ENCODE results near the gene RAB11B. TPM values are rescaled to one million over a fixed set of nuclear protein-coding genes. Genes with fewer than 3 reads are reported as not detected.
"Not testable (repeated sequence)": the region's sequence is repeated elsewhere in the genome, so short reads cannot be mapped to it uniquely, and the experiment has no call there.

Gene RAB11B
- total RNA-seq: 46.3 and 71.9 TPM in 2 replicates

DNA sequence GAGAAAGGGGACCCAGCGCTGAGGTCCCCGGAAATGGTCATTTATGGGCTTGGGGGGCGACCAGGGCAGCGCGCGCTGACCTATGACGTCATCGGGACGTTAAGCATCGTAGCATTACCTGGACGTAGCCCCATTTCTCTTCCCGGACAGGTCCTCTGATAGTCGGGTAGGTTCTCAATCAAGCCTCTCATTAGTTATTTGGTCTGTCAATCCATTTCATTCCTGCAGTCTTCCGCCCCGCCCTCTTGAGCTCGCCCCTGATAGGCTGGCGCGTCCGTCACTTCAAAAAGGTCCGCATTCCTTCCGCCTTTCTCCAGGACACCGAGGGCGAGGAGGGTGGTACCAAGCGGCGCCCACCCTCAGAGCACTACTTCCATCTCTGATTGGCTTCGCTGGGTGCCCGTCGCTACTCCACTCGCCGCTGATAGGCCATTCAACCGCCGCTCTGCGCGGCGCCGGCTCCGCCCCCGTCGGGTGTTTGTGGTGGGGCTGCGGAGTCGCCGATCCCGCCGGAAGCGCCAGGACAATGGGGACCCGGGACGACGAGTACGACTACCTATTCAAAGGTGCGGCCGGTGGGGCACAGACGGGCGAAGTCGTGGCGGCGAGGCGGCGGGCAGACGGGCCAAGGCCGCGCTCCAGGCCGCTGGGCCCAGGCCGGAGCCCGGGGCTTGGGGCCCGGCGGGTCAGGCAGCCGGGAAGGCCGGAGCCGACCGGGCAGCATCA lies at the start of gene RAB11B:
Gene RAB11B (plus strand): TSS at position 470 of the 726 bp plus-strand sequence. CDS start 57 bp downstream, at position 527.
- peak; percentile 98 for DNase-seq (ENCODE audit: extremely low read depth, low read depth, low spot score)

DNA sequence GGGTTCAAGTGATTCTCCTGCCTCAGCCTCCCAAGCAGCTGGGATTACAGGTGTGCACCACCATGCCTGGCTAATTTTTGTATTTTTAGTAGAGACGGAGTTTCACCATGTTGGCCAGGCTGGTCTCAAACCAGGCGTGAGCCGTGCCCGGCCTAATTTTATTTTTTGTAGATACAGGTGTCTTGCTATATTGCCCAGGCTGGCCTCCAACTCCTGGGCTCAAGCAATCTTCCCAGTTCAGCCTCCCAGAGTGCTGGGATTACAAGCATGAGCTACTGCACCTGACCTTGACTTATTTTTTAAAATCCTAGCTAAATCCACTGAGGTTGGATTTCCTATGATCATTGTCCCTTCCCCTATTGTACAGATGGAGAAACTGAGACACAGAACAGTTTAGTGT lies 48.7 kb upstream of the RAB11B start:
- DNase-seq (ENCODE audit: extremely low read depth, low read depth, low spot score): not testable (repeated sequence)

DNA sequence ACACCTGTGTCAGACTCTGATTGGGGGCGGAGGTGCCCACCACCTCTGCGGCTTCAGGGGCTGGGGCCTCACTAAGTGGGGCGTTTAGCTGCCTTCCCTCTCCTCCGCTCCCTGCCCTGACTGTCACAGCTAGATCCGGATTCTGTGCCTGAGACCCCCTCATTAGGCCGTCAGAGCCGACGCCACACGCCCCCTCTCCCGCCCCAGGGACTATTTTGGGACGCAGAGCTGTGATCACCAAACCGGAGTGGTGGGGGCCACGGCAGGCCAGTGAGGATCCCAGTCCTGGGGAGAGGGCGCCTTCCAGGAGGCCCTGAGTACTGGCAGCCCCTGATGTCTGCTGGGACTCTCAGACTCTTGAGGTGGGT lies 47.9 kb upstream of the RAB11B start:
- DNase-seq (ENCODE audit: extremely low read depth, low read depth, low spot score): no peak

DNA sequence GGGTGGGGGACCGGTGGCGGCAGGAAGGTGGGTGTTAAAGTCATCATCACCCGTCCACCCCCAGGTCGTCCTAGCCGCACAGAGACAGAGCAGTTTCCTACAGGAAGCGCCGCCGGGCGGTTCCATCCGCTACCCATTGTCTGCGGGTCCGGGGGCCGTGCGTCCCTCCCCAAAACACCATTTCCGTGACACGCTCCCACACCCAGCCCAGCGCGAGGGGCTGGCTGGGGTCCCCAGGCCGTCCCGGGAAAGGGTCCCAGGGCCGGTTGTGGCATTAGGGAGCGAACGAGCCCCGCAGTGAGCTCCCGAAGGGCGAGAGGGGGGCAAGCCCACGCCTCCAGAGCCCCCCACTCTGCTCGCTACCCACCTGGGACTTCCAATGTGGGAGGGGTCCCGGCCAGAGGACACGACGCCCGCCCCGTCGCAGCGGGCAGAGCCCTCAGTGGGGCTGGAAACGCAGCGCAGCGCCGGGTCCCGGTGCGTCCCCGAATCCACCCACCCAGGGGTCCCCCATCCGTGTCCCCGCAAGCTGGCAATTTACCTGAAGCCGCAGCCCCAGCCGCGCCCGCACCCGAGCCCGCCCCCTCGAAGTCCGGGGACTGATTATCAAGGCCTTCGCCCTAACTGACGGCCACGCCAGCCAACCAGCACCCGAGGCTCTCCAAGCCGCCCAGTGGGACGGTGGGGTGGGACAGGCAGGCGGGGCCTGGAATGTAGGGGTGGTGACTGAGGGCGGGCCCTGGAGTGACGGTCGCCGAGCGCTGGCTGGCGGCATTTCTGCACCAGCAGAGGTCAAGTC lies 47.3 kb upstream of the RAB11B start, which contains the start of gene KANK3:
Gene KANK3 (minus strand): TSS at position 579 of the 799 bp plus-strand sequence. CDS start 5,434 bp downstream, outside the sequence.
- DNase-seq (ENCODE audit: extremely low read depth, low read depth, low spot score): no peak

DNA sequence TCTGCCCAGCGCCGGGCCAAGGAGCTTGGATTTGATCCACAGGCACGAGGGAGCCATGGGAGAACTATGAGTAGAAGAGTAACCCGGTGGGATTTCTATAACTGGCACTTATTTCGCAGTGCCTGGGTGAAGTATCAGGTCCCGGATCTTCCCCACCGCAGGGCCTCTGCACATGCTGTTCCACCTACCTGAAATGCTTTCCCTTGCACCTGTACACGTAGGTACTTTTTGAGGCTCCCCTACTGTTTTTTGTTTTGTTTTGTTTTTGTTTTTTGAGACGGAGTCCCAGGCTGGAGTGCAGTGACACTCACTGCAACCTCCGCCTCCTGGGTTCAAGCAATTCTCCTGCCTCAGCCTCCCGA lies 46.7 kb upstream of the RAB11B start:
- no peak for DNase-seq (ENCODE audit: extremely low read depth, low read depth, low spot score)

DNA sequence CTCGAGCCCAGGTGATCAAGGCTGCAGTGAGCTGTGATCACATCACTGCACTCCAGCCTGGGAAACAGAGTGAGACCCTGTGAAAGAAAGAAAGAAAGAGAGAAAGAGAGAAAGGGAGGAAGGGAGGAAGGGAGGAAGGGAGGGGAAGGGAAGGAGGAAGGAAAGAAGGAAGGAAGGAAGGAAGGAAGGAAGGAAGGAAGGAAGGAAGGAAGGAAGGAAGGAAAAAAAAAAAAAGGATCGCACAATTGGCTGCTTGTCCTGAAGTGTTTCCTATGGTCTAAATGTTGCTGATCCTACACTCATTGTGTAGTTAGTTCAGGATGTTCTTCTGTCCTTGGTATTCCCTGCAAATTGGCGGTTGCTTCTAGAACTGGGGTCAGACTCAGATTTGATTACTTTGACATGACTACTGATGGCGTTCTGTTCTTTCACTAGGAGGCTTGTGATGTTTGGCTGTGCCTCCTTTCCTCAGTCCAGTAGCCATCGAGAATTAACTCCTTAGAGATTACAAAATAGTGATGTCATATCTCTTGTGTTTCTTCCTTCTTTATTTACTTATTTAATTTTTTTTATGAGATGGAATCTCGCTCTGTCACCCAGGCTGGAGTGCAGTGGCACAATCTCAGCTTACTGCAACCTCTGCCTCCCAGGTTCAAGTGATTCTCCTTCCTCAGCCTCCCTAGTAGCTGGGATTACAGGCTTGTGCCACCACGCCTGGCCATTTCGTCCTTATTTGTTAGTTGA lies 40.4 kb upstream of the RAB11B start:
- DNase-seq (ENCODE audit: extremely low read depth, low read depth, low spot score): not testable (repeated sequence)

DNA sequence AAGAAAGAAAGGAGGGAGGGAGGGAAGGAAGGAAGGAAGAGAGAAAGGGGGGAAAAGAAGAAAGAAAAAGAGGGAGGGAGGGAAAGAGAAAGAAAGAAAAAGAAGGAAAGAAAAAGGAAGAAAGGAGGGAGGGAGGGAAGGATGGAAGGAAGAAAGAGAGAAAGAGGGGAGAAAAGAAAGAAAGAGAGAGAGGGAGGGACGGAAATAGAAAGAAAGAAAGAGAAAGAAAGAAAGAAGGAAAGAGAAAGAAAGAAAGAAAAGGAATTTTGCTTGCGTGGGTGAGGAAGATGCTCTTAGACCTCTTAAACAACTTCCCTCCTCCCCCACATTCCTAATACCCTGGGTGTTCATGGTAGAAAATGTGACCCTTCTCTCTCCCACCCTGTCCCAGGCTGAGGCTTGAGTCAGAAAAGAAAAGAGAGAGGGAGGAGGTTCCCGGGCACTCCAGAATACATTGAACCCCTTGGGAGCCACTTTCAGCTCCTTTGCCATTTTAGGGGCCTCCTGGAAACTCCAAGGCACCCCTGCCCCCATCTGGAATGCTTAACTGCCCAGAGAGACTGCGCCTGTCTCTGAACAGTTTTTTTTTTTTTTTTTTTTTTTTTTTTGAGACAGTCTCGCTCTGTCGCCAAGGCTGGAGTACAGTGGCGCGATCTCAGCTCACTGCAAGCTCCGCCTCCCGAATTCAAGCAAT lies 37.9 kb upstream of the RAB11B start:
- DNase-seq (ENCODE audit: extremely low read depth, low read depth, low spot score): no peak

DNA sequence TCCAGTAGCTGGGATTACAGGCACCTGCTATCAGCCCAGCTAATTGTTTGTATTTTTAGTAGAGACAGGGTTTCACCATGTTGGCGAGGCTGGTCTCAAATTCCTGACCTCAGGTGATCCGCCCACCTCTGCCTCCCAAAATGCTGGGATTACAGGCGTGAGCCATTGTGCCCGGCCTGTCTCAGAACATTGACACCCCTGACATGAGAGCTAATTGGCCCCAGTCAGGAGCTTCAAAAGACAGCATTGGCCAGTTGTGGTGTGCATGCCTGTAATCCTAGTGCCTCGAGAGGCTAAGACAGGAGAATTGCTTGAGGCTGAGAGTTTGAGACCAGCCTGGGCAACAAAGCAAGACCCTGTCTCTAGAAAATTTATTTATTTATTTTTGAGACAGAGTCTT lies 37.3 kb upstream of the RAB11B start:
- DNase-seq (ENCODE audit: extremely low read depth, low read depth, low spot score): not testable (repeated sequence)

DNA sequence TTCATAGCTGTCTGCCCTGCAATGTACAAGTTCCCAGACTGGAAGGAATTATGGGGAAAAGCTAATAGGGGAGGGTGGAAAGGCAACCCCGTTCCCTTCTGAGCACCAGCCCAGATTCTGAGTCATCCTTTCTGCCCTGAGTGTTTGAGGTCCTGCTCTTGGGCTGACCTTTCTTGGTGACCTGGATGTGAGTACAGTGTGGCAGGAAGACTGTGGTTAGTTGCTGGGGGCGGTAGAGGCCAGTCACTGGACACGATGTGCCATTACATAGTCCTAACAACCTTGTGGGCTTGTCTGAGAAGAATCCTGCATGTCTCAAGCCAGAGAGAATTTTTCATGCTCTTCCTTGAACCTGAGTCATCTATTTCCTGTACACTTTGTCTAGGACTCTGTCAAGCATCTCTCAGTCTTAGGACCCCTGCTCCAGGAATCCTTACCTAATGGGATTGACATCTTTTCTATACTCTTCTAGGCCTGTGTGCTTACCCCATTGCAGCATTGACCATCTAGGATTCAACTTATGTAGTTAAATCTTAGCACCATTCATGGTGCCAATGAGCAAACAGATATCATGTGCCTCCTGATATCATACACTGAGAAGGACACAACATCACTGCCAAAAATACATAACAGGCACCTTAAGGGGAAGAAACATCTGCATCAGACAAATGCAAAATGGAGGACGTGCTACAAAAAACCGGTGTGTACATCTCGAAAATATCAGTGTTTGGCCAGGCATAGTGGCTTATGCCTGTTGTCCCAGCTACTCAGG lies 34.3 kb upstream of the RAB11B start:
- DNase-seq (ENCODE audit: extremely low read depth, low read depth, low spot score): peak; percentile 95

DNA sequence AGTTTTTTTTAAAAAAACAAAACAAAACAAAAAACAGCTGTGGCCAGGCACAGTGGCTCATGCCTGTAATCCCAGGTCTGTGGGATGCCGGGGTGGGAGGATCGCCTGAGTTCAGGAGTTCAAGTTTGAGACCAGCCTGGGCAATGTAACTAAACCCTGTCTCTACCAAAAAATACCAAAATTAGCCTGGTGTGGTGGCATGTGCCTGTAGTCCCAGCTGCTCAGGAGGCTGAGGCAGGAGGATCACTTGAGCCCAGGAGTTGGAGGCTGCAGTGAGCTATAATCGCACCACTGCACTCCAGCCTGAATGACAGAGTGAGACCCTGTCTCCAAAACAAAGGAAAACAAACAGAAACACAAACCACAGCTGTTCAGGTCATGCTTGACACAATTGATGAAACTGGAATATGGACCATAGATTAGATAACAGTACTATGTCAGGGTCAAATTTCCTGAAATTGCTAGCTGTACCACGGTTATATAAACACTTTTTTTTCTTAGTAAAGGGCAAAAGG lies 33.1 kb upstream of the RAB11B start:
- DNase-seq (ENCODE audit: extremely low read depth, low read depth, low spot score): no peak

DNA sequence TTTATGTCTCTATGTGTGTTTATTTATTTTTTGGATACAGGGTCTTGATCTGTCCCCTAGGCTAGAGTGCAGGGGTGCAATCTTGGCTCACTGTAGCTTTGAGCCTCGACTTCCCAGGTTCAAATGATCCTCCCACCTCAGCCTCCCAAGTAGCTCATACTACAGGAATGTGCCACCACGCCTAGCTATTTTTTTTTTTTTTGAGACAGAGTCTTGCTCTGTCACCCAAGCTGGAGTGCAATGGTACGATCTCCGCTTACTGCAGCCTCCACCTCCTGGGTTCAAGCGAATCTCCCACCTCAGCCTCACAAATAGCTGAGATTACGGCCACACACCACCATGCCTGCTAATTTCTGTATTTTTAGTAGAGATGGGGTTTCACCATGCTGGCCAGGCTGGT lies 31.2 kb upstream of the RAB11B start:
- no peak for DNase-seq (ENCODE audit: extremely low read depth, low read depth, low spot score)

DNA sequence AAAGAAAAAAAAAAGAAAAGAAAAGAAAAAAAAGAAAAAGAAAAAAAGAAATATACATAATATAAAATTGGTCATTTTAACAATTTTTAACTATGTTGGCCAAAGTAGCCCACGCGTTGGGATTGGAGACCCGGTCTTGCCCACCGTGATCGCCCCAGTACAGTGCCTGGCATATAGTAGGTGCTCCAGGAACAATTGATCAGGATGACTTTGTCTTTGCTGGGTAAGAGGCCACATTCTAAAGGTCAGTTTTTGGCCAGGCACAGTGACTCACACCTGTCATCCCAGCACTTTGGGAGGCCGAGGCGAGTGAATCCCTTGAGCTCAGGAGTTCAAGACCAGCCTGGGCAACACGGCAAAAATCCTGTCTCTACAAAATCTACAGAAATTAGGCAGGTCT lies 30.0 kb upstream of the RAB11B start:
- DNase-seq (ENCODE audit: extremely low read depth, low read depth, low spot score): no peak

DNA sequence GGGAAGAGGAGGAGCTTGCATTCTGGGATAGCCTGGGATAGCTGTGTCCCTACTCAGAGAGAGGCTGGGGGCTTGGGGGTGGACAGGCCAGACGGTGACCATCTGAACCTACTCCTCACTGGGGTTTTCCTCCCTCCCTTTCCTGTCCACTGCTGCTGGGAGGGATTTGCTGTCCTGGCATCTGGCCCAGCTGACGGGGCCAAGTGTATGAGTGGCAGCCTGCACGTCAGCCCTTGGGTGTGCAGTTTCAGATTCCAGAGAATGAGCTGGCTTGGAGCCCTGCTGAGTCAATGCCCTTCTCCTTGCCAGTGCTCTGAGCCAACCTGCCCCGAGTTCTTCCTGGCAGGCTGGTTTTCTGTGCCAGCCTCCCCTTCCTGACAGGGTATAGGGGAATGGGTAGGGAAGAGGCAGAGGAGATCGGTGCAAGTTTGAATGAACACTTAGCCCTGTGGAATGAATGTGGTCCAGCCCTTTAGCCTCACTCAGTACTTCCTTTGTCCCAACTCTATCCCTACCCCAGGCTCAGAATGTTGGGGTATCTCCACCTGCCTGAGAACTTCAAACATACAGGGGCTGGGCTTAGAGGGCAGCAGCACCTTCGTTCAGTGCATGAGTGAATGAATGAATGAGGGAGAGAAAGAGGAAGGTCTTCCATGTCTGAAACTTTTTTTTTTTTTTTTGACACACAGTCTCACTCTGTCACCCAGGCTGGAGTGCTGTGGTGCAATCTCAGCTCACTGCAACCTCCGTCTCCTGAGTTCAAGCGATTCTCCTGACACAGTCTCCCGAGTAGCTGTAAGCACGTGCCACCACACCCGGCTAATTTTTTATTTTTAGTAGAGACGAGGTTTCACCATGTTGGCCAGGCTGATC lies 28.0 kb upstream of the RAB11B start:
- peak; percentile 93 for DNase-seq (ENCODE audit: extremely low read depth, low read depth, low spot score)

DNA sequence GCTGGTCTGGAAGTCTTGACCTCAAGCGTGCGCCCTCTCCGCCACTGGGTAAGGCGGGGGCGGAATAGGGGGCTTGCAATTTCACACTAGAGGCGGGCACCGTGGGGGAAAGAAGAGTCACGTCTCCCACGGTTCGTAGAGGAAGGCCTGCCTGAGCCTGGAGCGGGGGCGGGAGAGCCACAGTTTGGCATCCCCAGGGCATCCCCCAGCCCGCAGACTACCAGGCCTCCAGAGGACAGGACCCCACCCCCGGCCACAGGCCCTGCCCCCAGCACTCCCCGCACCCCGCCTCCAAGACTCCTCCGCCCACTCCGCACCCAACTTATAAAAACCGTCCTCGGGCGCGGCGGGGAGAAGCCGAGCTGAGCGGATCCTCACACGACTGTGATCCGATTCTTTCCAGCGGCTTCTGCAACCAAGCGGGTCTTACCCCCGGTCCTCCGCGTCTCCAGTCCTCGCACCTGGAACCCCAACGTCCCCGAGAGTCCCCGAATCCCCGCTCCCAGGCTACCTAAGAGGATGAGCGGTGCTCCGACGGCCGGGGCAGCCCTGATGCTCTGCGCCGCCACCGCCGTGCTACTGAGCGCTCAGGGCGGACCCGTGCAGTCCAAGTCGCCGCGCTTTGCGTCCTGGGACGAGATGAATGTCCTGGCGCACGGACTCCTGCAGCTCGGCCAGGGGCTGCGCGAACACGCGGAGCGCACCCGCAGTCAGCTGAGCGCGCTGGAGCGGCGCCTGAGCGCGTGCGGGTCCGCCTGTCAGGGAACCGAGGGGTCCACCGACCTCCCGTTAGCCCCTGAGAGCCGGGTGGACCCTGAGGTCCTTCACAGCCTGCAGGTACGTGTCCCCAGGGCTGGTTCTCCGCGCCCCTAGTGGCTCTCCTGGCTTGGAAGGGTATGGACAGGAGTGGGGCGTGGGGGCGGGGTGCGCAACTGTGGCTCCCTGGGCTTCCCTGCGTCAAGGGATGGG lies 26.1 kb upstream of the RAB11B start, which contains the start of gene ANGPTL4:
Gene ANGPTL4 (plus strand): TSS at position 353 of the 969 bp plus-strand sequence. CDS start 167 bp downstream, at position 520.
- no peak for DNase-seq (ENCODE audit: extremely low read depth, low read depth, low spot score)

DNA sequence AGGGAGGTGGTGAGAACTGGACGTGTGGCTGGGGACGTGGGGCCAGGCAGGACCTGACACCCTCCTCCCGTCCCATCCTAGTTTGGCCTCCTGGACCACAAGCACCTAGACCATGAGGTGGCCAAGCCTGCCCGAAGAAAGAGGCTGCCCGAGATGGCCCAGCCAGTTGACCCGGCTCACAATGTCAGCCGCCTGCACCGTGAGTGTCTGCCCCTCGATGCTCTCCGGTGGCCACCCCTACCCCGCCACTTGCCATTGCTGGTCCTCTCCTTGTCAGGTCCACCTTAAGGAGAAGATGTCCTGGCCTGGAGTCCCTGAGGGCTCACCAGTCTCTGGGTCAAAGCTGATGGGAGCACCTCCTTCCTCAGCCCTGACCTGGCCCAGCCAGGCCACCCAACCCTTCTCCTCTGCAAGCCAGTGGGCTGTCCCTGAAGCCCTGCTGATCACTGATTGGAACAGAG lies 24.0 kb upstream of the RAB11B start:
- no peak for DNase-seq (ENCODE audit: extremely low read depth, low read depth, low spot score)

DNA sequence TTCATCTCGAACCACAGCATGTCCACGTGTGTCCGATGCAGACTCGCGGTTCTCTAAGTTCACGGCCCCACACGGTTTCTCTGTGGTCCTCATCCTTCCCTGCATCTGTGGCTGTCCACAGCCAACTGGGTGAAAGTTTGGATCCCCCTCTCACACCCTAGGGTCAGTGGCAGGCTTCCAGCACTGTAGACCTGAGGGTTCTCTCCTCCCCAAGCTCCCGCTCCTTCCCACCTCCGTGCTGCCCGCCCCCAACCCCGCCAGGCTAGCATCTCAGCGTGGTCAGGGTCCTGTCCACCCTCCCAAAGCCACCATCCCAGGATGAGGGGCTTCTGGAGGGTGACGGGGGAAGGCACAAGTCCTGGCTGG lies 23.2 kb upstream of the RAB11B start:
- DNase-seq (ENCODE audit: extremely low read depth, low read depth, low spot score): no peak

DNA sequence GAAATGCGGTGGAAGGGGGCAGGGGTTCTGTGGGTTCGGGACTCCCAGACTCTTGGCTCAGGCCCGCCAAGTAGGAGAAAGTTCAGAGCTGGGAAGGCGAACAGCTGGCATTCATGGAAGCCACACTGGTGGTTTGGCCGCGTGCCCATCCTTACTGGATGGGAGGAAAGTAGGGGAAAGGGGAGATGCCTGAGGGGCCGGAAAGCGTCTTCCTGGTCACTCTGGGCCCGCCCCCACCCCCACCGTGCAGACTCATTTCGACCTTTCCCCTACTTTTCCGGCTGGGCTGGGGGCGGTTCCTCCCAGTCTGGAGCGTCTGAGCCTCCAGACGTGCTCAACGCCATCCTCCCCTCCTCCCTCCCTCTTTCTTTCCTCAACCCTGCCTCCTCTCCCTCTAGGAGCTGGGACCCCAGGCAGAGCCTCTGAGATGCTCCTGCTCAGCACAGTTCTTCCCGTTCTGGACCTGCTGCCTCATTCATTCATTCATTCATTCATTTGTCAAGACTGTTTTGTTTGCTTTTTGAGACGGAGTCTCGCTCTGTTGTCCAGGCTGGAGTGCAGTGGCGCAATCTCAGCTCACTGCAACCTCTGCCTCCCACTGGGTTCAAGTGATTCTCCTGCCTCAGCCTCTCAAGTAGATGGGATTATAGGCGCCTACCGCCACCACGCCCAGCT lies 22.7 kb upstream of the RAB11B start:
- DNase-seq (ENCODE audit: extremely low read depth, low read depth, low spot score): no peak
